ENCODE measurements around the gene LCN6.
"Not testable (repeated sequence)": the region's sequence is repeated elsewhere in the genome, so short reads cannot be mapped to it uniquely, and the experiment has no call there.

Gene LCN6

GRCh38 chr9:136782452-136782851 lies 34.1 kb upstream of the LCN6 start:
- no peak for DNase-seq

- no peak for DNase-seq
Observed at GRCh38 chr9:136779808-136780207, 31.5 kb upstream of the LCN6 start.

- DNase-seq: no peak
Observed at GRCh38 chr9:136777359-136777758, 29.0 kb upstream of the LCN6 start.

GRCh38 chr9:136776947-136777346 lies 28.6 kb upstream of the LCN6 start:
- DNase-seq: no peak

- no peak for DNase-seq
Observed at GRCh38 chr9:136775191-136775590, 26.9 kb upstream of the LCN6 start.

- no peak for DNase-seq
Observed at GRCh38 chr9:136774416-136775045, 26.2 kb upstream of the LCN6 start.

- DNase-seq: no peak
Observed at GRCh38 chr9:136773386-136774044, 25.2 kb upstream of the LCN6 start.

- DNase-seq: no peak
Observed at GRCh38 chr9:136771907-136772415, 23.6 kb upstream of the LCN6 start.

- peak; percentile 36 for DNase-seq
Observed at GRCh38 chr9:136769710-136770191, 21.4 kb upstream of the LCN6 start.

- peak; percentile 32 for DNase-seq
Observed at GRCh38 chr9:136766410-136767120, 18.2 kb upstream of the LCN6 start.

GRCh38 chr9:136765745-136766409 lies 17.6 kb upstream of the LCN6 start:
- not testable (repeated sequence) for DNase-seq

- no peak for DNase-seq
Observed at GRCh38 chr9:136765041-136765440, 16.7 kb upstream of the LCN6 start.

GRCh38 chr9:136764301-136764891 lies 16.1 kb upstream of the LCN6 start, which contains the start of gene LCN15:
LCN15 (minus strand) TSS chr9:136764518; CDS start chr9:136764488, 30 bp downstream.
- DNase-seq: no peak

- DNase-seq: no peak
Observed at GRCh38 chr9:136763649-136764035, 15.3 kb upstream of the LCN6 start.

- DNase-seq: no peak
Observed at GRCh38 chr9:136762915-136763648, 14.8 kb upstream of the LCN6 start.

GRCh38 chr9:136762221-136762691 lies 13.9 kb upstream of the LCN6 start:
- no peak for DNase-seq

GRCh38 chr9:136761545-136761981 lies 13.2 kb upstream of the LCN6 start:
- DNase-seq: no peak

- not testable (repeated sequence) for DNase-seq
Observed at GRCh38 chr9:136760834-136761544, 12.7 kb upstream of the LCN6 start.

GRCh38 chr9:136760424-136760823 lies 12.1 kb upstream of the LCN6 start:
- DNase-seq: no peak

- no peak for DNase-seq
Observed at GRCh38 chr9:136759436-136760325, 11.4 kb upstream of the LCN6 start.

All from central memory CD4-positive, alpha-beta T cell (primary cell).